ELR (cell line): ENCODE results near the gene CD4.

Source experiments
- DNase-seq: peaks from one replicate; pipeline ENCODE4 v3.0.0-alpha.2; 2015; ENCODE audit warnings: low read depth

Gene CD4

DNA sequence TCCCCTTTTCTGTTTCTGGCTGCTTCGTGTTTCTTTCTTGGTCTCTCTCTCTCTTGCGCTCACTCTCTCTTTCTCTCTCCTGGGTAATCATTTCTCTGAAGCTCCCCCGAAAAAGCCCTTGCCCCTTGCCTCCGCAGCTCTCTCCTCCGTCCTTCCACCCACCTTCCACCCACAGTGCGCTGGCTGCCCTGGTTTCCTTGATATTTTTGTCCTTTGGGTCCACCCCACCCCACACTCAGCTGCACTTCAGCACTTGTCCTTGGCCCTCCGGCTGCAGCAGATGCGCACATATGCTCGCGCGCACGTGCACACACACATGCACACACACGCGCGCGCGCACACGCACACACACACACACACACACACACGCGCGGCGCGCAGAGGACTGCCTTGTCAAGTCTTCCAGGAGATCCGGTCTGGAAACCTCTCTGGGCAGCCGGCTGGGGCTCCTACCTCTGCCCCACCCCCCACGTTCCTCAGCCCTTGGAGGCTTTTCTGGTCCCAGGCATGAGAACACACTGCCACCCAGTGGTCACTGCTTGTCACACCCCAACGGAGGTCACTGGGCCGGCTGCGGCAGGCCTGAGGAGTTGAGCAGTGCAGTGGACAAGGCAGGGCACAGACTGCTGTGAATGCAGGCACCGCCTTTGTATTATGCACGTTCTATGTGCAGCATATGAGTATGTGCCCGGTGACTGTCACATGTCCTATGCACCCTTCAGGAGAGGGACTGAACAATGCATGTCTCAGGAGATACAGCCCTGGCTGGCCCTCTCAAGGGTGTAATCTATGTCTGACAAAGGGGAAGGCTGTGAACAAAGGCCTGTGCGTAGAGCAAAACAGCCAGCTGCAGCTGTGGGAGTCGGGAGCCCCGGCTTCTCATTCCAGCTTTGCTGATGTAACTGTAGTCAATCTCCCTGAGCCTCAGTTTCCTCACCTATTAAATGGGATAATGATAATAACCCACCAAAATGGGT, 10.5 kb upstream of the CD4 start:
- peak; percentile 95 for DNase-seq

DNA sequence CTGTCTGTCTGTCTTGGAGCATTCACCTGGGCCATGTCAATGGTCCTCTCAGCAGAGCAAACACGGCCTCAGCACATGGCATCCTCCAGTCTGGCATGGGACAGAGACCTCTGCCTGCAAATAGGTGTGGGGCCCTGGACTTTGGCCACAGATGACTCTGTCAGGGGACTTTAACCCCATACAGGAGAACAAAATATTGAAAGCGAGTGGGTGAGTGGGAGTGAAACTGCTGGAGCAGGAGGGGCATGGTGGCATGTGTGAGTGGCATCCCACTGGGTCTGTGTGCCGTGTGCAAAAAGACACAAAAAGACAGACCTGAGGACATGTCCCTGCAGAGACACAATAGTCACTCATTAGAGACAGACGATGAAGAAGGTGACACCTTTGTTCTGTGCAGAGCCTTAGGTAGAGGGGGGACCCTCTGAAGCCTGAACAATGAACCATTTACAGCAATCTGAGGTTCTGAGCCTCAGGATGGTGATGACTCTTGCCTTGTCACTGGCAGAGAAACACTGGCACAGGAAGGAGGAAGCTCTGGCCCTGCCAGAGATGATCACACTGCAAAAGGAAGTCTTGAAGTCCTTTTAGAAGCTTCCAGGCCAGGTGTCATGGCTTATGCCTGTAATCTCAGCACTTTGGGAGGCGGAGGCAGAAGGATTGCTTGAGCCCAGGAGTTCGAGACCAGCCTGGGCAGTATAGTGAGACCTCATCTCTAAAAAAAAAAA, 9.5 kb upstream of the CD4 start:
- DNase-seq: no peak

DNA sequence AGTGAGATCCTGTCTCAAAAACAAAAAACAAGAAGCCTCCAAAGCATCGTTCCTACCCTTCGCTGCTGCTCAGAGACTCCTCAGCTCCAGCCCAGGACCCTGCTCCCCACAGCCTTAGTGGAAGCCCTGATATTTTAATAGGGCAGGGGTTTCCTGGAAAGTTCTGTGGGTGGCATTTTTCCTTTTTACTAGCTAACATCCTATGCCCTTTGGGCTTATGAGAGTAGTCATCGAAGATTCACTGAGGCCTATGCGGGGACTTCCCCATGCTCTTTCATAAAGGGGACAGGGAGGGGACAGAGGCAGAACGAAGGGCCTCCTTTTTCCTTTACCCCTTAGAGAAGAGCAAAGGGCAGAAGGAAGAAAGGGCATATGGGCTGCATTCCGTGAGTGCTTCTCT, 8.8 kb upstream of the CD4 start:
- DNase-seq: no peak

DNA sequence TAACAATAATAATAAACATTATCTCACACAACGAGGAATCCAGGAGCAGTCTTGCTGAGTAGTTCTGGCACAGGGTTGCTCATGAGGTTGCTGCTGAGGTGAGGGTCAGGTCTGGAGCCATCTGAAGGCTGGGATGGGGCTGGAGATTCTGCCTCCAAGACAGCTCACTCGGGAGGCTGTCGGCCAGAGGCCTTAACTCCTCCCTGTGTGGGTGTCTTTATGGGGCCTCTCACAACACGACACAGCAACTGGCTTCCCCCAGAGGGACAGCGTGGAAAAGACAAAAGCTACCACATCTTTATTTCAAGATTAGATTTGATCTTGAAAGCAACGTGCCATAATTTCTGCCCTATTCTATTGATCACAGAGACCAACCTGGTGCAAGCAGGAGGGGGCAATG, 7.2 kb upstream of the CD4 start:
- no peak for DNase-seq

DNA sequence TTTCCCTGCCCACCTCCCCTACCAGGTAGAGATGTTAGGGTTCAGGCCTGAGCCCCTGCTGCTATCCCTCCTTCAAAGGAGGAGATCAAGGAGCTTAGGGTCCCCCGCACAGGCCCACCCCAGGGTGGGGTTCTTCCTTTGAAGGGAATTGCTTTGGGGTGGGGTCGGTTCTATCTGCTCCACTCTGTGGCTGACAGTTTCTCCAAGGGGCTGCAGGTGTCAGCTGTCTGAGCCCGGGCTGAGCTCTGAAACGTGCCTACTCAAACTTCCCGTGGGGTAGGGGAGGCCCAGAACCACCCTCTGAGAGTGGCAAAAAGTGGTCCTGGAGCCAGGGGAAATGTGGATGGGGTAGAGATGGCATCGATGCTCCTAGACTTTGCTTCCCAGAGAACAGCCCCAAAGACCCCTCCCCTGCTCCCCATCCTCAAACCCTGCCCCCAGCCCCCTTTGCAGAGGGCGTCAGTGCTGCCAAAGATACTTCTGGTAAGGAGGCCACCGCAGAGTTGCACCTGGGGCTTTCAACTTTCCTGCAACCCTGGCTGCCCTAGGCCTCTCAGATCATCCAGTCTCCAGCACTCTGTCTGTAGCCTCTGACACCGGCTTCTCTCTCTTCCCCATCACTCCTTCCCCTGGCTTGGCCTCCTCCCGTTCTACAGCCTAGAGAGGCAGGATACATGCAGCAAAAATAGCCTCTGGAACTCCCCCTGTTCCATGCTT, 6.3 kb upstream of the CD4 start:
- no peak for DNase-seq

GRCh38 chr12:6783828-6784227, 5.5 kb upstream of the CD4 start:
- no peak for DNase-seq

DNA sequence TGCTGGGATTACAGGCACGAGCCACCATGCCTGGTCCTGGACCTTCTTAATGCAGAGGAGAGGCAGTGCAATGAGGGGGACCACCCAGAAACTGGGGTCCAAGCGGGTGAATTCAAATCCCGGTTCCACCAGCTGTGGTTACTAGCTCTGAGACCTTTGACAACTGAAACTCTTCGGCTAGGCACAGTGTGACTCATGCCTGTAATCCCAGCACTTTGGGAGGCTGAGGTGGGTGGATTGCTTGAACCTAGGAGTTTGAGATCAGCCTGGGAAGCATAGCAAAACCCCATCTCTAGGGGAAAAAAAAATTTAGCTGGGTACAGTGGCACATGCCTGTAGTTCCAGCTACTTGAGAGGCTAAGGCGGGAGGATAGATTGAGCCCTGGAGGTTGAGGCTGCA, 5.0 kb upstream of the CD4 start:
- peak; percentile 14 for DNase-seq

DNA sequence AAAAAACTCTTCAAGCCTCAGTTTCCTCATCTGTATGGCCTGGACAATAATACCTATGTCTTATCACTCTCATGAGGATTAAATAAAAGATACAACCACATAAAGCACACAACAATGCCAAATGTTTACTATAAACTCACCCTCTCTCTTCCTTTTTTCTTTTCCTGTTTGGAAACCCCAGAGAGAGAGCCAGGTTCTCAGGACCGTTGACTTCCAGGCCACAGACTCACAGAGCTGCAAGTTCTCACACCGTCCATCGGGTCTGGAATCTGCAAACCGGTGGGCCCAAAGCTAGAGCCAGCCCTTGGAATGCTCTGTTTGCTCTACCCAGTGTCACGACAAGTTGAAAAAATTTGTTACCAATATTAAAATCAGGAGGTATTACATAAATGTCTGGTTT, 4.6 kb upstream of the CD4 start:
- no peak for DNase-seq

DNA sequence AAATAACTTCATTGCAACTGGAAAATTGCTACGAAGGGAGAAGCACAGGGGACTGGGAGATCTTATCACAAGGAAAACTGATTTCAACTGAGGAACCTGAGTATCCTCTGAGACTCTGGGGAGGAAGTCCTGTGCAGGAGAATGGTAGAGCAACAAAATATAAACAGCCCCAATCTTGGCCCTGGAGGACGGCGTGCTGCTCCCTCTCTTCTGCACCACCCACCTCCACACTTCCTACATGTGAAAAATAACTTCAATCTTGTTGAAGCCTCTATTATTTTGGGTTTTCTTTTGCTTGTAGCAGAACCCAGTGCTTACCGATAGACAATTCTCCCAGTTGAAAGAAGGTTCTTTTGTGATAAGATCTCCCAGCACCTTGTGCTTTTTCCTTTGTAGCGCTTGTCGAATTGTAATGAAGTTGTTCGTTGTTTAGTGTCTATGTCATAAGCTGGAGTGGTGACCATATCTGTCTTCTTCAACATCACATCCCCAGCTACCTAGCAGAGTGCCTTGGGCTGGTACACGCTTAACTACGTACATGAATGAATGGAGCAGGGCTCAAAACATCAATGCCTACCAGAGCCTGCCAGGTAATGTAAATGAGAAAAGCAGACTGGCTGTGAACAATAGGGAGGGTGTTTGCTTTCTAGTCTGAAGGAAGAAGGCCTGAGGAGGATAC, 2.8 kb upstream of the CD4 start:
- no peak for DNase-seq

DNA sequence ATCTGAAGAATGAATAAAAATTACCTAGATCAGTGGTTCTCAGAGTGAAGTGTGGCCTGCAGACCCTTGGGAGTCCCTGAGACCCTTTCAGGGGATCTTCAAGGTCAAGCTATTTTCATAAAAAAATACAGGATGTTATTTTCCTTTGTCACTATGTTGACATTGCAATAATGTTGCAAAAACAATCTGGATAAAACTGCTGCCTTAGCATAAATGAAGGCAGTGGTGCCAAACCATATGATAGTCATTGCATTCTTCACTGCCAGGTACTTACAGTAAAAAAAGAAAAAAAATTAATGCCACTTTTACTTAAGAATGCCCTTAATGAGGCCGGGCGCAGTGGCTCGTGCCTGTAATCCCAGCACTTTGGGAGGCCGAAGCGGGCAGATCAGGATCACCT, 2.0 kb upstream of the CD4 start:
- no peak for DNase-seq

GRCh38 chr12:6790496-6791150, 1.3 kb downstream of the CD4 start:
- DNase-seq: no peak

GRCh38 chr12:6791931-6792520, 2.7 kb downstream of the CD4 start:
- DNase-seq: no peak

GRCh38 chr12:6792522-6793201, 3.3 kb downstream of the CD4 start:
- no peak for DNase-seq

GRCh38 chr12:6795088-6795487, 5.8 kb downstream of the CD4 start:
- no peak for DNase-seq

- DNase-seq: no peak
Measured at GRCh38 chr12:6796576-6796975, 7.2 kb downstream of the CD4 start.

DNA sequence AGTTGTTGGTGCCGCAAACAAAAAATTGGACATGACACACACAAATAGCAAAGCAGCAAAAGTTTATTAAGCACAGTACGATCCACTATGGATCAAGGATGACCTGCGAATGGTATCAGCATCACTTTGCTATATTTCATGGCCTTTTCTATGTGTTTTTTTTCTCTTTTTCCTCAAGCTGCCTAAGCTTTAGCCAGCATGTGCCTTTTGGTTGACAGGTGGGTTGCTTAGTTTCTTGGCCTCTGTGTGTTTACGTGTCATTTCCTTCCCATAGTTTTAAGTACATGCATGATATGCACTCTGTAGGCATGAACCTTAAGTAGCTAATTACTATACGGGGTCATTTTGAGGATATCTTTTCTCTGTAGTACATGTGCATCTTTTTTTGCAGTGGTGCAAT, 9.8 kb downstream of the CD4 start:
- DNase-seq: no peak

GRCh38 chr12:6807170-6807569, 17.8 kb downstream of the CD4 start:
- peak; percentile 29 for DNase-seq

DNA sequence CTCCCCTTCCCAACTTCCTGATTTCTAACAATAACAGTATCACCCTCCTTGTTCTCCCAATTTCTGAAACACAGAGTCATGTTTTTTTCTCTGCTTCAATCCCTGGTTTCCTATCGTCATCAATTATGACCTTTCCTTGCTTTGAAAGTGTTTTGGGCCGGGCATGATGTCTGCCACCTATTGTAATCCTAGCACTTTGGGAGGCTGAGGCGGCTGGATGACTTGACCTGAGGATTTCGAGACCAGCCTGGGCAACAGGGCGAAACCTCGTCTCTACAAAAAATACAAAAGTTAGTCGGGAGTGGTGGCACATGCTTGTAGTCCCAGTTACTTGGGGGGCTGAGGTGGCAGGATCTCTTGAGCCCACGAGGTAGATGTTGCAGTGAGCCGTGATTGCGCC, 19.7 kb downstream of the CD4 start:
- DNase-seq: no peak

DNA sequence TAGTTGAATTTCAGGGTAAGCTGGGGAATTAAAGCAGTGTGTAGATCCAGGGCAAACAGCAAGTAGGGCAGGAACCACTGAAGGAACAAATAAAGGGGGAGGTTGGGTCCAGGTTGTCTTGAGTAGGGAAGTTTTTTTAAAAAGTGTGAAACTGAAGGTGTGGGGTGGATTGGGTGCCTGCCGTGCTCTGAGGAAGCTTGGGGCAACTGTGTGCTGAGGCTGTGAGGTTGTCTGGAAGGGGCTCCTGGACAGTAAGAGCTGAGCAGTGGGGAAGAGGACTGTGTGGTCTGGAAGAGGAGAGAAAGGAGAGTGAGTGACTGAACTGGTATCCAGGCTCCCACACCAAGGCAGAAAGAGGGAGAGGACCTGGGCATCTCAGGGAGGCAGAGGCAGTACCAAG, 21.4 kb downstream of the CD4 start:
- no peak for DNase-seq

GRCh38 chr12:6813363-6813762, 24.0 kb downstream of the CD4 start:
- no peak for DNase-seq

GRCh38 chr12:6816598-6816997, 27.3 kb downstream of the CD4 start:
- DNase-seq: no peak
